Astrocyte of the cerebellum (primary cell): Measurements from ENCODE around the gene RPH3AL.

Source experiments
- DNase-seq: peaks from one replicate; pipeline ENCODE4 v3.0.0-alpha.2; 2011; ENCODE audit warnings: low read depth
- H3K4me3 ChIP-seq: 2 replicates; pipeline ENCODE4 v1.5.1; 2011; ENCODE audit warnings: mild to moderate bottlenecking, low read depth, low read length, moderate library complexity
- CTCF ChIP-seq: IDR thresholded peaks from 2 replicates; pipeline ENCODE4 v1.5.1; 2012; ENCODE audit warnings: low read length, low read depth, moderate library complexity, mild to moderate bottlenecking; ENCODE audit errors: missing control alignments
- in situ Hi-C: cut with HindIII; loops from 2 replicates; pipeline ENCODE4 v1.10.0; 2017; ENCODE audit warnings: low sequenced_read_pairs

RPH3AL gene

GRCh38 chr17:313911-314613, 38.5 kb downstream of the RPH3AL start:
- no peak for TF ChIP-seq CTCF
- in situ Hi-C loops, result no loop called here
- H3K4me3 ChIP-seq, result no peak overlapping the region
- no peak for DNase-seq

- H3K4me3 ChIP-seq, result no peak overlapping the region
- TF ChIP-seq CTCF, result no peak
- in situ Hi-C loops, result no loop called here
- no peak for DNase-seq
Measured at GRCh38 chr17:313231-313630, 39.4 kb downstream of the RPH3AL start.

GRCh38 chr17:312476-313148, 40.0 kb downstream of the RPH3AL start:
- H3K4me3 ChIP-seq, result no peak overlapping the region
- in situ Hi-C loops, result no loop called here
- no peak for DNase-seq
- no peak for TF ChIP-seq CTCF

- in situ Hi-C loops, result no loop called here
- no peak overlapping the region for H3K4me3 ChIP-seq
- no peak for TF ChIP-seq CTCF
- DNase-seq, result no peak
Measured at GRCh38 chr17:311119-311782, 41.4 kb downstream of the RPH3AL start.

GRCh38 chr17:310111-311010, 42.2 kb downstream of the RPH3AL start:
- in situ Hi-C loops, result no loop called here
- DNase-seq, result no peak
- TF ChIP-seq CTCF, result no peak
- H3K4me3 ChIP-seq, result no peak overlapping the region

- TF ChIP-seq CTCF, result peak; percentile 34
- DNase-seq, result no peak
- in situ Hi-C loops, result no loop called here
- H3K4me3 ChIP-seq, result no peak overlapping the region
Measured at GRCh38 chr17:309361-309888, 43.2 kb downstream of the RPH3AL start.
